ENCODE measurements around the gene RNF4.
"Not testable (repeated sequence)": the region's sequence is repeated elsewhere in the genome, so short reads cannot be mapped to it uniquely, and the experiment has no call there.

Gene RNF4

DNA sequence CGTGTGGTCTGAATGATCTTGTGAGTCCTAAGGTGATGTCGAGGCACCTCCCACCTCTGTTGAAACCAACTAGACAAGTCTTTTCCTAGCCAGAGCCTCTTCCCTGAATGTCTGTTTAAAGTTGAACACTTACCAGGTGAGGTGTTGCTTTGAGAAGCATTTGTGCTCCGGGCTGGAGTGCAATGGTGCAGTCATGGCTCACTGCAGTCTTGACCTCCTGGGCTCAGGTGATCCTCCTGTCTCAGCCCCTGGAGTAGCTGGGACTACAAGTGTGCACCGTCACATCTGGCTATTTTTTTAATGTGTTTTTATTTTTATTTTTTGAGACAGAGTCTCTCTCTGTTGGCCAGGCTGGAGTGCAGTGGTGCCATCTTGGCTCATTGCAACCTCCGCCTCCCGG lies 18.1 kb downstream of the RNF4 start:
- no peak for DNase-seq (ENCODE audit: low read depth in 2 of 2)

DNA sequence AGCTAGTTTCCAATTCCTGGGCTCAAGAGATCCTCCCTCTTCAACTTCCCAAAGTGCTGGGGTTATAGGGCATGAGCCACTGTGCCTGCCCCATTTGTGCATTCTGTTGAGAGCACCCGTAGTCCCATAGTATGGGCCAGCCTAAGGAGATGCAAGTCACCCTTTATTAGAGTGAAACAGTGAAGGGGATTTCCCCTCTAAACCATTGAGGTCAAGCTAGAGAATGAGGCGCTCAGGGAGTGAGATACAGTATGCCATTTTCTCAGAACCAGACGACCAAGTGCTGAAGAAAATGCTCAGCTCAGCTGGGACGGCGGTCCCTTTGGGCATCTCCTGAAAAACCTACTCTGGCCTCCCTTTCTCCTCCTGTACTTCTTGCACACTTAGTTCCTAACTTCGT lies 18.7 kb downstream of the RNF4 start:
- no peak for DNase-seq (ENCODE audit: low read depth in 2 of 2)

DNA sequence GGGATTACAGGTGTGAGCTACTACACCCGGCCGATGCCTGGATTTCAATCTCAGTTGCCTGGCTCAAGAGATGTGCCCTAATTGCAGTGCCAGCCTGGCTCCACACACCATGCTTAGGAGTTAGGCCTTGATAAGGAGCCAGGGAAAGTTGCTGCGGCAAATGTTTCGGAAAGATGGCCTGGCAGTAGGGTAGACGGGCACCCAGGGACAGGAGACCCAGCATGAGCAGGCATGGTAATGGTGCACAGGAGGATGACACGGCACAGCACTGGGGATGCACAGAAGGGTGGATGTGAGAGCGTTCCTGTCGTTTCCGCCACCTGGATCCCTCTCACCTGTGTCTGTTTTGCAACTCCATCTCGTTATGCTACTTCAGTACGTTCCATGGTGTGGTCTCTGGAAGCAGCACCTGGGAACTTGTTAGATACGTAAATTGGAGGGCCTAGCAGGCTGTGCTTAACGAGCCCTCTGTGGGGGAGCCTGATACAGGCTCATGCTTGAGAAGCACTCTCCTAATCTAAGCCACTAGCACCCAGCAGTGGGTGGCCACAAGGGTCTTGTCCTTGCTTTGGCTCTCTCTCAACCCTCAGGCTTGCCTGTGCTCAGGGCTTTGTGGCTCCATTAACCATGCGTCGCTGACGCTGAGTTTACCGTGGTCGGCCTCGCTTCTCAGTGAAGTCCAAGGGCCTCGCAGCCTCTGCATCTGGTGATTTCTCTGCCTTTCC lies 20.3 kb downstream of the RNF4 start:
- DNase-seq (ENCODE audit: low read depth in 2 of 2): no peak

DNA sequence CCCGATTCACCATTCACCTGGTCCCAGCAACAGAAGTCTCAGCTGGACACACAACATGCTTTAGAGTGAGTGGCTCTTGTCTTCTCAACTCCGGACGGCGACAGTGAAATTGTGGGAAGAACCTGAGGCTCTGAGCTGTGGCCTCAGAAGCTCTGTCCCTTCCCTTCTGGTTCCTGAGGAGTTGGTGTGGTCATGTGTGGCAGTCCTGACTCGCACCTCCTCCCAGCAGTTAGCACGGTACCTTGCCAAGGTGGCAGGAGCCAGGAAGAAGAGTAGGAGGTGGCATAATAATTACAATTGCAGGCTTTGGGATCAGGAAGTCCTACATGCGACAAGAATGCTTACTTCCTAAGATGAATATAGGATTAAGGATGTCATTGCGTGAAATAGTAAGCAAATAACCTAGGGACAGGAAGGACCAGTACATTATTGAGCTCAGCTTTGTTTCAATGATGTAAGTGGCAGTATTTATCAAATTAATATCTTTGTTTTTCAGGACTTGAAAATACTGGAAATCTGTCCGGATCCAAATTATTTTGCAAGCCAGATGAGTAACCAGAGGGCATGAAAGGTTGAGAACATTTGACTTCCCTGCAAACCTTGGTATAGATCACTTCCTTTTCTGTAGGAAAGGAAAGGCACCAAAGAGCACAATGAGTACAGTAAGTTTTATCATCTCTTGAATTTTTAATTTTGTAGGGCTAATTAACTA lies 21.1 kb downstream of the RNF4 start:
- DNase-seq (ENCODE audit: low read depth in 2 of 2): no peak

DNA sequence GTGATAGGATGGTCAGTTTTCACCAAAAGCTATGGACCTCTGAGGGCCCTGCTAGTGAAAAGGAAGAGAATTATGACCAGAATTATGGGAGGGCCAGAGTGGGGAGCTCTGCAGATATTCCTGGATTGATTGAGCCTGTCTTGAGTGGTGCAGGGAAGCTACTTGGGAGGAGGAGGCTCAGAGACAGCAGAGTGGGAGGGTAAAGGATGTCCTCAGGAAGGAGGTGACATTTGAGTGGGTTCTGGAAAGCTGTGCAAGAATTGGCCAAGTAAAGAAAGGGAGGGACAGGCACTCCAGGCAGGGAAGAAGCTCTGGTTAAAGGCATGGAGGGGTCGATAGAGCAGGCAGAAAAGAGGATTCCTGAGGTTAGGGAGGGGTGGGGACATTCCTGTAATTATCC lies 24.1 kb downstream of the RNF4 start:
- no peak for DNase-seq (ENCODE audit: low read depth in 2 of 2)

DNA sequence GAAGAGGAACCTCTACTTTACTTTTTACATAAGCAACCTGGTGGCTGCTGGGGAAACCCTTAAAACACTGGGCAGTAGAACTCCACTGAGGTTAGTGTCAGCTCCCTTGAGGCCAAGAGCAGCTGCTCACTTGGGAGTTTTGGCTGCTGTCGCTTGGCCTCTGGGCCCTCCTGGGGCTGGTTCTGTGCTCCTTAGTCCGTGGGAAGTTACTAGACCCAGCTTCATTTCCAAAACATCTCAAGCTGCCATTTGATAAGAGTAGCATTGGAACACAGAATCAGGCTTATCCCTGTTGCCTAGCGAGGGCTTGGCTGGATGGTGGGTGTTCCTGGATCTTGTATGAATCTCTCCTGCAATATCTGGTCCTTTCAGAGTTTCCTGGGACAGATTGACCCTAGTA lies 26.1 kb downstream of the RNF4 start:
- DNase-seq (ENCODE audit: low read depth in 2 of 2): no peak

DNA sequence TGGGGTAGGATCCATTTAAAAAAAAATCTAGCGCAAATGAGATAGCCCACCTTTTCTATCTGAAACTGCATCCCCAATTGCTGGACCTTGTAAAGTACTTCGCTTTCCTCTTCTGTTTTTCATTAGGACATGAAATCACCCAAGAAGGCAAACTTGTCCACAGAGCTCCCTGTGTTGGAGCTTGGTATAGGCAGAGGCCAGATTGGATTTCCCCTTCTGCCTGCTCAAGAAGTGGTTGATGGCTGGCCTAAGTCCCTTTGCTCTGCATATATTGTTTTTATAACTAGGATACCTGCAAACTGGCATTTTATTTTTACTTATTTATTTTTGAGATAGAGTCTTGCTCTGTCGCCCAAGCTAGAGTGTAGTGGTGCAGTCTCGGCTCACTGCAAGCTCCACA lies 28.4 kb downstream of the RNF4 start:
- DNase-seq (ENCODE audit: low read depth in 2 of 2): no peak

DNA sequence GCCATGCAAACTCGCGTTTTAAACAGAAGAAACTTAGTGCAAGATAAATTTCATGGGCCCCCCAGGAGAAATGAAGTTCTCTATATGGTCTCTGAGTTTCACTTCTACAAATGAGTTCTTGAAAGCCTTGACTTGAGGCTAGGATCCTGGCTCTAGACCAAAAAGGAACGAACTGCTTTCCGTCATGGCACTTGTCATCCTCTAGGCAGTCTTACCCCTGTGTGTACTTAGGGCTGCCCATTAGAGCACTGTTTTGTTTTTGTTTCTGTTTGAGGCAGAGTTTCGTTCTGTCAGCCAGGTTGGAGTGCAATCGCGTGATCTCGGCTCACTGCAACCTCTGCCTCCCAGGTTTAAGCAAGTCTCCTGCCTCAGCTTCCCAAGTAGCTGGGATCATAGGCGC lies 29.0 kb downstream of the RNF4 start:
- DNase-seq (ENCODE audit: low read depth in 2 of 2): no peak

DNA sequence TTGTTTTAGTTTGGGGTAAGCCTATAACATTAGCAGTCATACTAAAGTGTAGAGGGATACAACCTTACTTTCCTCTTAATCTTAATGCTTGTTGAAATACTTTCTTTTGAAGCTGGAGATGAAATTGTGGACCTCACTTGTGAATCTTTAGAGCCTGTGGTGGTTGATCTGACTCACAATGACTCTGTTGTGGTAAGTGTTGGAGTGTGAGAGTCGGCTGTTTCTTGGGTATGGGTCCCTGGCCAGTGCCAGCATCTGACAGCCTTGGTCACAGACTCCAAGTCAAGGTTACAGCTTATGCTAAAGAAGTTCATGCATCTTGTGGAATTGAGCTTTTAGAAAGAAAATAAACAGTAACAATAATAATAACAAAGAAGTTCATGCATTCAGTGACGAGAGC lies 31.6 kb downstream of the RNF4 start:
- DNase-seq (ENCODE audit: low read depth in 2 of 2): no peak

DNA sequence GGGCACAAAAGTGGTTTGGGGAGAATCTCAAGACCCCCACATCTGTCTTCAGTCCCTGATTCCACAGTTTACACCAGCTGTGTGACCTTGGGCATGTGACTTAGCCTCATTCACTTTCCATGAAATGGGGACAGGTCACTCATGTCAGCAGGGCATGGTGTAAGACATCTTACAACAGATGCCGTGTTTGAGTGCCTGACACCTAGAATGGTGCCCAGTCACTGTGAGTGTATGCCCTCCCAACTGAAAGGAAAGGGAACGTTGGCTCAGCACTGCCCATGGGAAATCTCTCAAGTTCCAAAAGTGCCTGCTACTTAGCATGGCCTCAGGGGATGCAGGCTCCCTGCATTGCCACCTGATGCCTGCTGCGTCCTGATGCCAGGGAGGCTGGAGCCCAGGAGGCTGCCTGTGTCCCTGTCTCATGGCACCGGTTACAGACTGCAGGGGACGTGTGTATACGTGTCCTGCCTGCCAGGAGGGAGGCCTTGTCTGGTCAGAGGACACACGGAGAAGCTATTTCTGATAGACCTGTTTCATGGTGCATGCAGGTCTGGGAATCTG lies 32.2 kb downstream of the RNF4 start:
- no peak for DNase-seq (ENCODE audit: low read depth in 2 of 2)

DNA sequence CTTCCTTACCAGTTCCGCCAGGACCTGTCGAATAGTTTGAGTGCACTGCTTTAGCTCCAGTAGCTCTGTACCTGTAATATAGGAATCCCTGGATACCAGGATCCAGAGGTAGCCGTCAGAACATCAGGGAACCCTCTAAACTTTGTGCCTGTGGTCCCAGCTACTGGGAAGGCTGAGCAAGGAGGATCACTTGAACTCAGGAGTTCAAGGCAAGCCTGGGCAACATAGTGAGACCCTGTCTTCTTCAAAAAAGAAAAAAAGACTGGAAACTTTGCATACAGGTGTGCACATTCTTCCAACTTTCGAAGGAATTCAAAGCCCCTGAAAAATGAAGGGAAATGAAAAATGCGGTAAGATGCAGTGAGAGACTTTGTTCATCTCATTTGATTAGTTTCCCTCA lies 34.9 kb downstream of the RNF4 start:
- DNase-seq (ENCODE audit: low read depth in 2 of 2): no peak

DNA sequence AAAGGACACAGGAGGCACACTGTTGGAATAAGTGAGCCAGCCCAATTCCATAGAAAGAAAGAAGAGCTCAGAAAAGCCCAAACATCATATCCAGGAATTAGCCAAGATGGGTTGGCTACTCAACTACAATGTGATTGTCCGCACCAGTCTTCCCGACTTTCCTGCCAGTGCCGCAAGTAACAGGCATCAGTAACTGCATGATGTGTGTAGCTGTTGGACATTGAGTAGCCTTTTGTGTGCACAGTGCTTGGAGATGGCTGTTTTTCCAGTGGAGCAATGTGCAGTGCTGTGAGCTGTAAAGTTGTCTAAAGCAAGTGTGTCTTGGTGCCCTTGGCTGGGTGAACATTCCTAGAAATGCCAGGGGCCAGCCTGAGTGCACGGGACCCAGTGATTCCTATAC lies 38.4 kb downstream of the RNF4 start:
- no peak for DNase-seq (ENCODE audit: low read depth in 2 of 2)

DNA sequence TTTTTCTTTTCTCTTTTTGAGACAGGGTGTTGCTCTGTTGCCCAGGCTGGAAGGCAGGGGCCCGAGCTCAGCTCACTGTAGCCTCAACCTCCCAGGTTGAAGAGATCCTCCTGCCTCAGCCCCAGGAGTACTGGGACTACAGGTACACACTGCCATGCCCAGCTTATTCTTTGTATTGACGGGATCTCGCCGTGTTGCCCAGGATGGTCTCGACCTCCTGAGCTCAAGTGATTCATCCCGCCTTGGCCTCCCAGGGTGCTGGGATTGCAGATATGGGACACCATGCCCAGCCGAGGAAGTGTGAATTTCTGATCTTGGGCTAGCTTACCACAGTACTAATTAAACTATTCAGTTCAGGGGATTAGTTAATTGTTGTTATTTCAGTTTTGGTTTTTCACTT lies 38.9 kb downstream of the RNF4 start:
- no peak for DNase-seq (ENCODE audit: low read depth in 2 of 2)

DNA sequence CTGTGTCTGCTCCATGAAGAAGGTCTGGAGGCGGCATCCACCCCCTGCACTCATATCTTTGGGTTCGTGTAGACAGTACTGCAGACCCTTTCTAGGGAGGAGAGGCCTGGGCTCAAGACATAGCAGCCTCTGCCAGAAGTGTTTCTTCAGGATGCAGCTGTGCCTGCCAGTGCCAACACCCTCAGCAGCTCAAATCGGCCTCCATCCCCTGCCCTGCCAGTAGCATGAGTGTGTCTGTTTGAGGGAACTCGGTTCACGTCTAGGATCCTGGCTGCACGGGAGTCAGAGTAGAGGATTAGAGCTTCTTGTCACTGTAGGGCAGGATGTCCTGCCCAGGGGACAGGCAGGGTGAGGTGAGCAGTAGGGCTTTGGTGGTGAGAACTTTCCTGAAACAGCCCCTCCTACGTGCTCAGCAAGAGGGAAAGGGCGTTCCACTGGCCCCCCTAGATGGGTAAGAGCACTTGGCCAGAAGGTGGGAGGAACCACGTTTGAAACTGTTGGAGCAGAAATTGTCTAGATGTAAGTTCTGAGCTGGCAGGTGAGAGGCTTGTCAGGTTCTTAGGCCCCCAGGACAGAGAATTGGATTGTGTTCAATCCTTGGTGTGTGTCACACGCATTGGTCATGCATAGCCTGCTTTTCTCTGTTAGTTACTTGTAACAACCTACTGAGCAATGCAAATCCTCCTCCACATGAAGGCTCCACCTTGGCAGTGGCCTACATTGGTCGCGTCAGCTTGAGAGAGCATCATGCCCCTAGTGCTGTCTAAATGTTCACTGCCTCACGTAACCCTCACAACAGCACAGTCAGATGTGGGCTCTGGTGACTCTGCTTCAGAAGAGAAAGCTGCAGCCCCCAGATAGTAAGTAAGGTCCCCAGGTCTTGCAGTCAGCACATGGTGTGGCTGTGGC lies 41.7 kb downstream of the RNF4 start:
- no peak for DNase-seq (ENCODE audit: low read depth in 2 of 2)

DNA sequence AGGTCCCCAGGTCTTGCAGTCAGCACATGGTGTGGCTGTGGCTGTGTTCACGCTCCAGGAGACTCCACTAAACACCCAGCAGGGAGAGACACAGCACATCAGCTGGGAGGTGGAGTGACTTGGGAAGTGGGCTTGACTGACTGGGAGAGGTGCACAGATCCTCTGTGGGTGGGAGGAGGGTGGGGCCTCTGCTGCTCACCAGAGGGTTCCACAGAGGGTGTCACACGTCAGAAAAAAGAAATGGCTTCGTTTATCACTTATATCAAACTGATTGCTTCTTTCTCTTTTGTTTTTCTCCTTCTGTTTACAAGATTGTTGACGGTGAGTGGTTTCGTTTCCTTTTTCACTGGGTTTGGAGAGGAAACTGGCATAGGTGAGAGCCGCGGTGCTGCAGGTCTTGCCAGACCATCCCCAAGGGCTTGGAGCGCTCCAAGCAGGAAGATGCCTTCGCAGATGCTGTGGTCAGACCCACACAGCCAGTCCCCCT lies 42.8 kb downstream of the RNF4 start:
- no peak for DNase-seq (ENCODE audit: low read depth in 2 of 2)

DNA sequence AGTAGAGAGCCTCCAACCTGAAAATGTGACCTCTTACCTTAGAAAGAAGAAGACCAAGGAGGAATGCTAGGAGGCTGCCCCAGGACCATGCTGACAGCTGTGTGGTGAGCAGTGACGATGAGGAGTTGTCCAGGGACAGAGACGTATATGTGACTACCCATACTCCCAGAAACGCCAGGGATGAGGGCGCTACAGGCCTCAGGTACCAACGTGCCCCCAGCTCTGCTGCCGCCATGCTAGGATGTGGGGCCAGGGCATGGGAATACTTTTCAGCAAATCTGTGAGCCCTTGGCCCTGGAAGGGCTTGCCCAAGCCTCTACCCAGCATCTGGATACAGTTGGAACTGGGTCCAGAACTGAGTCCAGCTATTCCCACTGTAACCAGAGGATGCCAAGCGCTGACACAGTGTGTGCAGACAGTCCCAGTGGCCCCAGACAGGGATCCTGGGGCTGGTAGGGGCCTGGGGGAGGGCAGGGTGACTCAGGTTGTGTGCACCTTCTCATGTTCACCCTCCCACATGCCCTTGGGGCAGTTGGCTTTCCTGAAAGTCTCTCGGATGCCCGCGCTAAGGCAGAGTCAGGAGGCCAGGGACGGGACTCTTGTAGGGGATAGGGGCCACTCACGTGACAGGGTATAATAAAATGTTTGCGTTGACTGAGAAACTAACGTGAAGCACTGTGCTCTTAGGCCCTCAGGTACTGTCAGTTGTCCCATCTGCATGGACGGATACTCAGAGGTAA lies 43.7 kb downstream of the RNF4 start:
- no peak for DNase-seq (ENCODE audit: low read depth in 2 of 2)

DNA sequence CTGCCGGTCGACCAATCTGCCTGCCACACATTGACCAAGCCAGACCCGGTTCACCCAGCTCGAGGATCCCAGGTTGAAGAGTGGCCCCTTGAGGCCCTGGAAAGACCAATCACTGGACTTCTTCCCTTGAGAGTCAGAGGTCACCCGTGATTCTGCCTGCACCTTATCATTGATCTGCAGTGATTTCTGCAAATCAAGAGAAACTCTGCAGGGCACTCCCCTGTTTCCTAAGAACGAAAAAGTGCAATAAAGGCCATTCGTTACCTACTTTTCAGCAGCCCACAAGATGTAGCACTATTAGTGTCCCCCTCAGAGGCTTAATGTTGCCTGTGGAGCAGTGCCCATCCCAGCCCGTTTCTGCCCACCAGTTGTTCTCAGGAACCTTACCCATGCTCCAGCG lies 45.3 kb downstream of the RNF4 start:
- DNase-seq (ENCODE audit: low read depth in 2 of 2): not testable (repeated sequence)

DNA sequence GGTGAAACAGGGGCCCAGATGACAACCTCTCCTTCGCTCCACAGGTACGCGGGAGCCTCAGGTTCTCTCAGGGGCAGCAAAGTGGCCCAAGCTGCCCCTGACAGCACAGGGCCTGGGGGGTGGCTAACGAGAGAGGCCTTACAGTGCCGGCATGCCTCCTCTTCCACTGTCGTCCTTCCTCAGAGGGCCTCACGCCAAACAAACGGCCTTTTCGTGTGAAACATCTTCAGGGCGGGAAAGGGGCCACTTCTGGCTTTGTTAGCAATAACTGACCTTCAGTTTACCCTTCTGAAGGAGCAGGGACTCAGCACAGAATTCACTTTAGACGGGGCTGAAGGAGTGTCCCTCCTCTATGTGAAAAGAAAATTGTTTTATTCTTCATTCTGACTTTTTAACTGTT lies 46.0 kb downstream of the RNF4 start:
- not testable (repeated sequence) for DNase-seq (ENCODE audit: low read depth in 2 of 2)

DNA sequence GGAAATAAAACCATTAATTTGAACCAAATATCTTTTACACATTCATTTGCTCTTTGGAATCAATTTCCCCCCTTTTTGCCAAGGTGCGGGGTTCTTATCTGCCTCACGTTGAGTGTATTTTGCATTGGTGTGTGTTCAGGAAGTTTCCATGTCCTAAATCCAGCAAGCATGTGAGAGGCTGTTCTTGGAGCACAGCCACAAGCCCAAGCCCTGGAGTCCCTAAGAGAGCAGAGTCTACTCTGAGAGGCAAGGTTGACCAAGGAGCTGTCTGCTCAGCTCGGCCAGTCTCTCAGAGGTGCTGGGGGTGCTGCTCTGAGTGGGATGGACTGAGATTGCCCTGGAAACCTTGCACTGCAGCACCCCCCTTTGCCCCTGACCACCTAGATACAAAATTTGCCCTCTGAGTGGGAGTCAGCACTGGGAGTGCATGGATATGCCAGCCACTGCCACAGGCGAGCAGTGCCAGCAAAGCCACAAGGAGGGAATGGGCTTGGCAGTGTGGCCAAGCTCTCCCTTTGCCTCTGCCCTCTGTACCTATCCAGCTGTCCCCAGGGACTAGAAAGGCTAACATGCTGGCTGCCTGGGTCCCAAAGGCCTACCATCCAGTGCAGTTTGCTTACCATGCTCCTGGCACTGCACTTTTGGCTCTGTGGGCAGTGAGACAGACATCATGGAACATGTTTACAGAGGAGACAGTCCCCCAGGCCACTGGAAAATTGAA lies 47.1 kb downstream of the RNF4 start:
- DNase-seq (ENCODE audit: low read depth in 2 of 2): no peak

DNA sequence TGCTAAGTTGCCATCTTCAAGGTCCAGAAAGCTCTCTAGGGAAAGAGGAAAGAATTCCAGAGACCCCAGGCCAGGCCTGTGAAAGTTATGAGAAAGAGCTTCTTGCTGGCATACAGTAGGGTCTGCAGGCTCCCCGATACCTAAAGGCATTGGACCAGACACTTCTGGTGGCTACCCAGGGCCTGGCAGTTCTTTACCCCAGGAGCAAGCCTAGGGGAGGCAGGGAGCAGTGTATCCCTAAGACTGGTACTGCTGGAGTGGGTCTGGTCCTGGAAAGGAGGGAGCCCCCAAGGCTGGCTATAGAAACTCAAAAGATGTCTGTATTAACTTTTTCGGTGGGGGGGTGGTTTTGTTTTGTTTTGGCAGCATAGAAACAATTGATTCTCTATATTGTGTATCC lies 47.7 kb downstream of the RNF4 start:
- no peak for DNase-seq (ENCODE audit: low read depth in 2 of 2)

DNA sequence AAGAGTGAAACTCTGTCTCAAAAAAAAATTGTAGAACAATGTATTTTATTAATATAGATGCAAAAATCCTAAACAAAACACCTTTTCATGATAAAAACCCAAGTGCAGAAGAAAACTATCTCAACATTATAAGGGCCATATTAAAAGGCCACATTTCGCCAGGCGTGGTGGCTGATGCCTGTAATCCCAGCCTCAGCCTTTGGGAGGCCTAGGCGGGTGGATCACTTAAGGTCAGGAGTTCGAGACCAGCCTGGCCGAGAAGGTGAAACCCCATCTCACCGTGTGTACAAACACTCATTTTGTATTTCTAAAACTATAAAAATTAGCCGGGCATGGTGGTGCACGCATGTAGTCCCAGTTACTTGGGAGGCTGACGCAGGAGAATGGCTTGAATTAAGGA lies 57.7 kb downstream of the RNF4 start:
- DNase-seq (ENCODE audit: low read depth in 2 of 2): no peak

All from stimulated activated CD8-positive, alpha-beta memory T cell treated with anti-CD3 and anti-CD28 coated beads, Interleukin-2, amount 100 ng/mL, for 1 hour (primary cell).